Spleen (tissue), 11 donors: ENCODE measurements around the gene SLC8A1. TPM values are rescaled to one million over a fixed set of nuclear protein-coding genes. Genes with fewer than 3 reads are reported as not detected.
A peak's percentile ranks its signal among the peaks of the same experiment; 100 is the strongest.

Source experiments
- DNase-seq: peaks from one replicate; pipeline ENCODE4 v3.0.0-alpha.2; 2020
- H3K27ac ChIP-seq, 8 donors: fragments of 200-600 bp; sonication (generic) in 7 of 8; 1 replicate in 4 of 8; 2 replicates in 4 of 8; pipeline versions ENCODE4 v1.5.0 to v1.8.0; 2016 to 2021; ENCODE audit warnings: inconsistent platforms in 4 of 8, mild to moderate bottlenecking in 4 of 8, moderate library complexity in 1 of 8
- H3K27me3 ChIP-seq, 7 donors: fragments of 200-600 bp; sonication (generic) in 6 of 7; replicated peaks in 1 of 7; 1 replicate in 4 of 7; 2 replicates in 3 of 7; pipeline versions ENCODE4 v1.5.0 to v1.8.0; 2016 to 2021; ENCODE audit warnings: inconsistent platforms in 3 of 7, mild to moderate bottlenecking in 1 of 7
- H3K36me3 ChIP-seq, 6 donors: fragments of 200-600 bp; sonication (generic) in 5 of 6; 1 replicate in 4 of 6; 2 replicates in 2 of 6; pipeline versions ENCODE4 v1.5.0 to v1.8.0; 2016 to 2021; ENCODE audit warnings: inconsistent platforms in 2 of 6
- H3K4me1 ChIP-seq, 6 donors: fragments of 200-600 bp; sonication (generic) in 5 of 6; 1 replicate in 3 of 6; 2 replicates in 3 of 6; pipeline versions ENCODE4 v1.5.0 to v1.8.0; 2016 to 2021; ENCODE audit warnings: inconsistent platforms in 3 of 6
- H3K4me3 ChIP-seq, 8 donors: fragments of 200-600 bp; sonication (generic) in 7 of 8; 1 replicate in 4 of 8; 2 replicates in 4 of 8; pipeline versions ENCODE4 v1.5.0 to v1.8.0; 2016 to 2021; ENCODE audit warnings: inconsistent platforms in 4 of 8, mild to moderate bottlenecking in 4 of 8, moderate library complexity in 2 of 8
- H3K9me3 ChIP-seq, 8 donors: fragments of 200-600 bp; sonication (generic) in 7 of 8; 1 replicate in 4 of 8; 2 replicates in 4 of 8; pipeline versions ENCODE4 v1.5.0 to v1.8.0; 2016 to 2021; ENCODE audit warnings: inconsistent platforms in 4 of 8
- POLR2A ChIP-seq, 3 donors: fragments of 450-650 bp; IDR thresholded peaks; one replicate each; pipeline ENCODE4 v1.5.1; 2017; ENCODE audit warnings: antibody characterized with exemption in 3 of 3, mild to moderate bottlenecking in 1 of 3
- POLR2AphosphoS5 ChIP-seq, 3 donors: sonication (generic); formaldehyde crosslinking; IDR thresholded peaks; one replicate each; pipeline ENCODE4 v1.5.1; 2017; ENCODE audit warnings: antibody characterized with exemption in 3 of 3
- WGBS, 5 donors: extraction: QIAGEN DNeasy Blood & Tissue Kit in 3 of 5; methylation state at CpG; one replicate each; pipeline versions ENCODE4 v1.1.5 to v1.1.7; 2013 to 2018; 5-methylcytosine and 5-hydroxymethylcytosine counted together
- intact Hi-C: fragments of 100-400 bp; cut with DNase I; formaldehyde crosslinking; loops from one replicate; pipeline ENCODE4 v1.15.0; 2023; ENCODE audit warnings: low total_unique reads
- polyA plus RNA-seq, 3 donors: library from polyadenylated mRNA; stranded (reverse); fragments of 200-250 nt; gene quantifications; one replicate each; pipeline ENCODE4 v1.2.1, GENCODE V29; 2013
- total RNA-seq, 7 donors: library from RNA; depleted of rRNA in 3 of 7; stranded (reverse); fragments of >200 nt in 3 of 7; fragmentation: NEBNext Ultra II Directional in 4 of 7; extraction: Animal tissue kit (Norgen Biotek cat#: 25700) in 4 of 7; gene quantifications; one replicate each; pipeline versions ENCODE4 v1.1.0 to v1.2.1, GENCODE V29; 2016 to 2021
- TF ChIP-seq, protein P1 (sequence below), 11 experiments: fragments of 200-600 bp in 7 of 11; fragments of 450-650 bp in 4 of 11; sonication (generic) in 4 of 11; IDR thresholded peaks in 8 of 11; conservative IDR thresholded peaks in 3 of 11; 1 replicate in 7 of 11; 2 replicates in 4 of 11; pipeline versions ENCODE4 v1.4.0 to v1.8.0; 2016 to 2021; ENCODE audit warnings: antibody characterized with exemption in 11 of 11, inconsistent platforms in 4 of 11, mild to moderate bottlenecking in 1 of 11
- donor health status: healthy with polysubstance abuse.
- donor health status: DM: no; HTN: no; CAD: no; lungs with moderate emphysema.
- donor health status: DM: no; HTN: no; CAD: no.
- donor health status: Bipolar disorder and iron deficiency.
- donor health status: healthy.
- donor health status: DM: no; HTN: no; CAD: no.
- donor health status: DM: yes; HTN: yes; CAD: no.

Gene SLC8A1
- total and polyA plus RNA-seq, 10 donors = 0.36 to 86.0 (median 58.3) TPM

- no peak for DNase-seq
- no peak overlapping the region for H3K27ac ChIP-seq
- H3K27me3 ChIP-seq = no peaks in the 10 kb centered on the region
- no peak for TF ChIP-seq POLR2A (IDR thresholded peaks at IDR 0.05)
- no peak for TF ChIP-seq POLR2AphosphoS5 (IDR thresholded peaks at IDR 0.05)
- TF ChIP-seq, protein P1, sequence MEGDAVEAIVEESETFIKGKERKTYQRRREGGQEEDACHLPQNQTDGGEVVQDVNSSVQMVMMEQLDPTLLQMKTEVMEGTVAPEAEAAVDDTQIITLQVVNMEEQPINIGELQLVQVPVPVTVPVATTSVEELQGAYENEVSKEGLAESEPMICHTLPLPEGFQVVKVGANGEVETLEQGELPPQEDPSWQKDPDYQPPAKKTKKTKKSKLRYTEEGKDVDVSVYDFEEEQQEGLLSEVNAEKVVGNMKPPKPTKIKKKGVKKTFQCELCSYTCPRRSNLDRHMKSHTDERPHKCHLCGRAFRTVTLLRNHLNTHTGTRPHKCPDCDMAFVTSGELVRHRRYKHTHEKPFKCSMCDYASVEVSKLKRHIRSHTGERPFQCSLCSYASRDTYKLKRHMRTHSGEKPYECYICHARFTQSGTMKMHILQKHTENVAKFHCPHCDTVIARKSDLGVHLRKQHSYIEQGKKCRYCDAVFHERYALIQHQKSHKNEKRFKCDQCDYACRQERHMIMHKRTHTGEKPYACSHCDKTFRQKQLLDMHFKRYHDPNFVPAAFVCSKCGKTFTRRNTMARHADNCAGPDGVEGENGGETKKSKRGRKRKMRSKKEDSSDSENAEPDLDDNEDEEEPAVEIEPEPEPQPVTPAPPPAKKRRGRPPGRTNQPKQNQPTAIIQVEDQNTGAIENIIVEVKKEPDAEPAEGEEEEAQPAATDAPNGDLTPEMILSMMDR (IDR thresholded peaks at IDR 0.05 in 8 of 11, conservative IDR thresholded peaks at IDR 0.05 in 3 of 11) = no peak
- peaks cover 0 to 22% (median 0%) of the 10 kb centered on the region in 6 donors for H3K4me1 ChIP-seq
- intact Hi-C loops = no loop called here
- H3K9me3 ChIP-seq = no peaks in the 10 kb centered on the region
- 91 to 100% (median 94%) methylated on average over 2 of the region's 2 CpGs for WGBS, 5 donors
- no peaks in the 10 kb centered on the region for H3K36me3 ChIP-seq
- no peak overlapping the region for H3K4me3 ChIP-seq
Observed at GRCh38 chr2:40367032-40367431, 84.9 kb downstream of the SLC8A1 start.

DNA sequence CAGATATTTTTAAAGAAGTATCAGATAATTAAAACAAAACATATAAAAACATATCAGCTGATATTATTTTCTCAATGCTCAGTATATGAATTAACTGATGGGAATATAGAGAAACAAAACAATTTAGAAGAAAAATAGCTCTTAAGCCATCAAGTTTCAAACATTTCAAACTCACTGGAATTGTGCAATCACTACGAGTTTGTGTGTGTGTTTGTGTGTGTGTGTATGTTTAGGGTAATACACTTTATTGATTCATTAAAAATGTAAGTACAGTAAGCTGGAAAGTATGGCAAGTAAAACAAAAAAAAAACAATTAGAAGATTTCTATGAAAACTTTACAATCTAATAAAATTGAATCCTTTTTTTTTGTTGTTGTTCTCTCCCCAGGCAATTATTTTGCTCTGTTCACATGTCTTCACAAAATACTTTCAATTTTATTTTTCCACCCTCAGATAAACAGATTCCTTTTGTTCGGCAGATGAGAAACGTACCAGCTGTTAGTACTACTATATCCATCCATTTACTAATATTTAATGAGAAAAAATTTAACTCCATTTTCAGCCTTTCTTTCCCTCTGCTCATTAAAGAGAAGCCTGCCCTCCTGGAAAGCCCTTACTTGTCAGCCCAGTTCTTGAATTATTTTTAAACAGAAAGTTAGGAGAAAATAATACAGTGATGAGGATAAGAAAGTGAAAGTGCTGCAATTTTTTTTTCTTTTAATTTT, 87.6 kb downstream of the SLC8A1 start:
- 15 to 37% (median 19%) methylated on average over 3 of the region's 3 CpGs for WGBS, 5 donors
- TF ChIP-seq POLR2AphosphoS5 (IDR thresholded peaks at IDR 0.05) = no peak
- no peak for TF ChIP-seq POLR2A (IDR thresholded peaks at IDR 0.05)
- TF ChIP-seq, protein P1 (IDR thresholded peaks at IDR 0.05 in 8 of 11, conservative IDR thresholded peaks at IDR 0.05 in 3 of 11) = no peak
- intact Hi-C loops = no loop called here
- Histone ChIP-seq H3K27ac (peak overlapping the region in 7 of 8 donors; percentile 0 to 66 (median 40)), H3K9me3 (no peaks in the 10 kb centered on the region), H3K27me3 (no peaks in the 10 kb centered on the region), H3K36me3 (no peaks in the 10 kb centered on the region), H3K4me3 (peak overlapping the region in 2 of 8 donors; percentile 10 to 16), H3K4me1 (peaks cover 0 to 22% (median 0%) of the 10 kb centered on the region in 6 donors)
- DNase-seq = no peak

DNA sequence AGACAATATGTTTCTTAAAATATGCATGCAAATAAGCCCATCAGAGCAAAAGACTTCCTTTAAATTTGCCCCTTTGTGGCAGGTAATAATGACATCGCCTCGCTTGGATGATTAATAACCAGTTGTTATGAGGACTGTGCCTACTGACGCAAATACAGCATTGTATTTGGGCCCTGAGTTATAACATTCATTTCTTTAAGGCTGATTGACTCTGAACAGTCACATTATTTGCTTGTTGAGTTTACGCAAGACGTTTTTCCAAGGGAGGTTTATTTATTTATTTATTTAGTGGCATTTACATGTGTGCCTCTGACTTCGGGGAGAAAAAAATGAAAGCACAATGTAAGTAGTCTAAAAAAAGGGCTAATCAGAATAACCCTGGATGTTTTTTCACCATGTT, 88.3 kb downstream of the SLC8A1 start:
- Histone ChIP-seq H3K4me1 (peaks cover 0 to 22% (median 0%) of the 10 kb centered on the region in 6 donors), H3K36me3 (no peaks in the 10 kb centered on the region), H3K9me3 (no peaks in the 10 kb centered on the region), H3K27ac (peak overlapping the region in 6 of 8 donors; percentile 0 to 66 (median 50)), H3K27me3 (no peaks in the 10 kb centered on the region), H3K4me3 (no peak overlapping the region)
- intact Hi-C loops = no loop called here
- TF ChIP-seq POLR2AphosphoS5 (IDR thresholded peaks at IDR 0.05) = no peak
- TF ChIP-seq, protein P1 (IDR thresholded peaks at IDR 0.05 in 8 of 11, conservative IDR thresholded peaks at IDR 0.05 in 3 of 11) = no peak
- no peak for TF ChIP-seq POLR2A (IDR thresholded peaks at IDR 0.05)
- DNase-seq = no peak
- WGBS, 5 donors = 53 to 75% (median 71%) methylated on average over 6 of the region's 6 CpGs

GRCh38 chr2:40363231-40363630, 88.7 kb downstream of the SLC8A1 start:
- no peak for DNase-seq
- H3K36me3 ChIP-seq = no peaks in the 10 kb centered on the region
- no peak for TF ChIP-seq POLR2A (IDR thresholded peaks at IDR 0.05)
- TF ChIP-seq, protein P1 (IDR thresholded peaks at IDR 0.05 in 8 of 11, conservative IDR thresholded peaks at IDR 0.05 in 3 of 11) = no peak
- no peak for TF ChIP-seq POLR2AphosphoS5 (IDR thresholded peaks at IDR 0.05)
- 36 to 73% (median 47%) methylated on average over 1 of the region's 1 CpG for WGBS, 5 donors
- H3K27ac ChIP-seq = peak overlapping the region in 4 of 8 donors; percentile 40 to 66 (median 59)
- H3K9me3 ChIP-seq = no peaks in the 10 kb centered on the region
- no peak overlapping the region for H3K4me3 ChIP-seq
- peaks cover 0 to 22% (median 0%) of the 10 kb centered on the region in 6 donors for H3K4me1 ChIP-seq
- no peaks in the 10 kb centered on the region for H3K27me3 ChIP-seq
- intact Hi-C loops = no loop called here
